A673 (cell line): ENCODE data around the gene MTAP.

ENCODE experiments used
- EZH2 ChIP-seq: fragments of 200-600 bp; sonication (generic); IDR thresholded peaks from 2 replicates; pipeline ENCODE4 v1.6.1; 2017; ENCODE audit warnings: borderline replicate concordance, low read depth, mild to moderate bottlenecking, mixed read lengths, antibody characterized with exemption, low read length; ENCODE audit not compliant: poor library complexity, severe bottlenecking
- TF ChIP-seq, protein P1 (sequence below): fragments of 300-800, 200-600 bp; sonication (generic); conservative IDR thresholded peaks from 2 replicates; pipeline ENCODE4 v1.5.1; 2017; ENCODE audit warnings: low read depth, mild to moderate bottlenecking, antibody characterized with exemption, low read length, moderate library complexity, mixed read lengths

DNA sequence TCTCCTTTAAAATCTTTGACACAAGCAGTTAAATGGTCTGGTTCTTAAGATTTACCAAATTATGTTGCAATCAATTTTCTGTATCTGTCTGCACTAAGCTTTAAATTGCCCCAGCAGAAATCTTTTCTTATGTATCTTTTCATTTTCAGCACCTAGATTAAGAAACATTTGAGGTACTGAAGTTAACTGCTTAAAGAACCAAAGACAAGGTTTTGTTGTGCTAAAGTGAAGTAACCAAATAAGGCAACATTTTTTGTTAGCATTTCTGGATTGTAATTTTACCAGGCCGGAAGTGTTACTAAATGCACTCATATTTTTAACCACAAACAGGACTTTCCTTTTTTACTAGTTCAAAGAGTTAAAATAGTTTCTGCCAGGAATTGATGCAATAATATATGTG, 24.1 kb upstream of the MTAP start:
- TF ChIP-seq EZH2: no peak
- TF ChIP-seq, protein P1, sequence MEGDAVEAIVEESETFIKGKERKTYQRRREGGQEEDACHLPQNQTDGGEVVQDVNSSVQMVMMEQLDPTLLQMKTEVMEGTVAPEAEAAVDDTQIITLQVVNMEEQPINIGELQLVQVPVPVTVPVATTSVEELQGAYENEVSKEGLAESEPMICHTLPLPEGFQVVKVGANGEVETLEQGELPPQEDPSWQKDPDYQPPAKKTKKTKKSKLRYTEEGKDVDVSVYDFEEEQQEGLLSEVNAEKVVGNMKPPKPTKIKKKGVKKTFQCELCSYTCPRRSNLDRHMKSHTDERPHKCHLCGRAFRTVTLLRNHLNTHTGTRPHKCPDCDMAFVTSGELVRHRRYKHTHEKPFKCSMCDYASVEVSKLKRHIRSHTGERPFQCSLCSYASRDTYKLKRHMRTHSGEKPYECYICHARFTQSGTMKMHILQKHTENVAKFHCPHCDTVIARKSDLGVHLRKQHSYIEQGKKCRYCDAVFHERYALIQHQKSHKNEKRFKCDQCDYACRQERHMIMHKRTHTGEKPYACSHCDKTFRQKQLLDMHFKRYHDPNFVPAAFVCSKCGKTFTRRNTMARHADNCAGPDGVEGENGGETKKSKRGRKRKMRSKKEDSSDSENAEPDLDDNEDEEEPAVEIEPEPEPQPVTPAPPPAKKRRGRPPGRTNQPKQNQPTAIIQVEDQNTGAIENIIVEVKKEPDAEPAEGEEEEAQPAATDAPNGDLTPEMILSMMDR: no peak
